NCI-H2081 (cell line): ENCODE data around the gene TECR.
"Not testable (repeated sequence)": the region's sequence is repeated elsewhere in the genome, so short reads cannot be mapped to it uniquely, and the experiment has no call there.

Experiments
- DNase-seq, 2 experiments: peaks; one replicate each; lab custom pipeline; 2025; lab: John Stamatoyannopoulos, UW

TECR gene

GRCh38 chr19:14536926-14537692 lies 7.7 kb downstream of the TECR start:
- DNase-seq: no peak

- no peak for DNase-seq
These were observed 11.5 kb downstream of the TECR start for GRCh38 chr19:14540741-14541525.

- DNase-seq: not testable (repeated sequence)
These were observed 12.6 kb downstream of the TECR start for GRCh38 chr19:14541979-14542378.

GRCh38 chr19:14542711-14543328 lies 13.4 kb downstream of the TECR start:
- no peak for DNase-seq

GRCh38 chr19:14544047-14544446 lies 14.7 kb downstream of the TECR start:
- no peak for DNase-seq

GRCh38 chr19:14544977-14545715 lies 15.8 kb downstream of the TECR start:
- DNase-seq: peak; percentile 93 to 96

GRCh38 chr19:14545716-14546082 lies 16.3 kb downstream of the TECR start:
- no peak for DNase-seq

- peak in 1 of 2 experiments; percentile 42 for DNase-seq
These were observed 20.9 kb downstream of the TECR start for GRCh38 chr19:14550201-14550754.

GRCh38 chr19:14551134-14552005 lies 22.0 kb downstream of the TECR start:
- not testable (repeated sequence) for DNase-seq

GRCh38 chr19:14552006-14552360 lies 22.6 kb downstream of the TECR start:
- not testable (repeated sequence) for DNase-seq

GRCh38 chr19:14553042-14553938 lies 23.9 kb downstream of the TECR start:
- DNase-seq: no peak

GRCh38 chr19:14553939-14554243 lies 24.5 kb downstream of the TECR start:
- no peak for DNase-seq

- DNase-seq: no peak
These were observed 25.0 kb downstream of the TECR start for GRCh38 chr19:14554382-14554812.

- no peak for DNase-seq
These were observed 26.7 kb downstream of the TECR start for GRCh38 chr19:14555918-14556661.

- peak in 1 of 2 experiments; percentile 8 for DNase-seq
These were observed 27.3 kb downstream of the TECR start for GRCh38 chr19:14556662-14557188.

- DNase-seq: no peak
These were observed 29.1 kb downstream of the TECR start for GRCh38 chr19:14558370-14559066.

GRCh38 chr19:14559916-14560775 lies 30.8 kb downstream of the TECR start:
- no peak for DNase-seq

GRCh38 chr19:14560776-14561108 lies 31.3 kb downstream of the TECR start:
- no peak for DNase-seq
